ENCODE results near the gene FGF14.

The FGF14 gene

DNA sequence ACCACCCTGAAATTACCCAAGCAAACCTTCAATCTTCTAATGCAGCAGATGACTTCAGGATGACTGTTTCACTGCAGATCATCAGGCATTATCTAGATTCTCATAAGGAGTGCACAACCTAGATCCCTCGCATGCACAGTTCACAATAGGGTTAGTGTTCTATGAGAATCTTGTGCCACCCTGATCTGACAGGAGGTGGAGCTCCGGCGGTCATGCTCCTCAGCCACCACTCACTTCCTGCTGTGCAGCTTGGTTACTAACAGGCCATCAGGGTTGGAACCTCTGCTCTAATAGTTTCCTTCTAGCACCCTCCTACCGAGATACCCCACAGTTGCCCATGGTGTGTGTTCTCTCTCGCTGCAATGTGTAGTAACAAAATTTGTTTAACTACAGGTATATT is 442.8 kb downstream of the FGF14 start:
- Histone ChIP-seq H3K36me3 (replicated peaks in 1 of 2; ENCODE audit: control insufficient read depth in 2 of 2, insufficient read depth in 2 of 2, low read length in 2 of 2) (no peaks in the 10 kb centered on the region), H3K14ac (ENCODE audit: low read length) (no peak overlapping the region), H4K8ac (ENCODE audit: low read depth, low read length) (no peak overlapping the region), H3K18ac (ENCODE audit: low read length) (no peak overlapping the region), H3K79me1 (ENCODE audit: low read depth, low read length) (no peaks in the 10 kb centered on the region), H2AFZ (ENCODE audit: low read length) (no peak overlapping the region), H2BK15ac (ENCODE audit: low read length) (no peak overlapping the region), H2BK5ac (ENCODE audit: low read length) (no peak overlapping the region), H3K4ac (ENCODE audit: low read length) (no peak overlapping the region), H2BK12ac (ENCODE audit: low read length) (no peak overlapping the region), H4K91ac (ENCODE audit: low read depth, low read length, poor library complexity) (no peak overlapping the region), H3K4me3 (ENCODE audit: low read length in 2 of 2) (no peak overlapping the region), H3K4me2 (ENCODE audit: insufficient read depth, low read length, poor library complexity, severe bottlenecking) (no peak overlapping the region), H2BK120ac (ENCODE audit: low read depth, low read length) (no peak overlapping the region), H3K4me1 (ENCODE audit: control insufficient read depth in 2 of 2, insufficient read depth in 1 of 2, low read depth in 1 of 2, low read length in 2 of 2) (no peaks in the 10 kb centered on the region), H3K23ac (ENCODE audit: low read depth, low read length, poor library complexity) (no peak overlapping the region), H3K9ac (ENCODE audit: low read depth, low read length, poor library complexity) (no peak overlapping the region), H3K27me3 (ENCODE audit: control insufficient read depth in 3 of 3, insufficient read depth in 3 of 3, low read depth in 1 of 3, low read length in 3 of 3) (no peaks in the 10 kb centered on the region), H2AK5ac (ENCODE audit: low read depth, low read length) (no peak overlapping the region), H3K9me3 (replicated peaks in 1 of 2; ENCODE audit: control insufficient read depth in 2 of 2, insufficient read depth in 1 of 2, low read depth in 1 of 2, low read length in 2 of 2) (peaks cover 0 to 2% of the 10 kb centered on the region in 2 donors), H3K27ac (replicated peaks; ENCODE audit: low read length) (no peak overlapping the region)
- no CpG with 5 or more reads among the region's 5 CpGs for WGBS, 2 donors (ENCODE audit: extremely low coverage in 2 of 2, insufficient read length in 2 of 2, insufficient replicate concordance in 1 of 2)
- no peak for DNase-seq (ENCODE audit: low spot score)

DNA sequence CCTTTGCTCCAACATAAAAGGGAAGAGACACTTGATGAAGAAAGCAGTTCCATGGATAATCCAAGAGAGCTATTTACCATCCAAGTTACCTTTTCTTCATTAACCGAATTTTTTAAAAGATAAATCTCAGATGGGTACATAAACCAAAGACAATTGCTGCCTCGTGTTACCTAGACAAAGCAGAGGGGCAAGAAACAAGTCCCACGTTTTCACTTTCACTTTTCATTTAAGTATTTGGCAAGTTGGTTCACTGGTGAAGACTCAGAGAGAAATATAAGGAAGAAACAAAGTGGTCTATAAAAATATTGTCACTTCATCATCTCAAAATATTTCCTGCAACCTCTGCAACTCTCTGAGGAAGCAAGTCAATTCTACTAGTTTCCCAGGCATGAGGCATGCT is 446.1 kb downstream of the FGF14 start:
- H3K4me1 ChIP-seq (ENCODE audit: control insufficient read depth in 2 of 2, insufficient read depth in 1 of 2, low read depth in 1 of 2, low read length in 2 of 2), result no peaks in the 10 kb centered on the region
- no peak overlapping the region for H2BK5ac ChIP-seq (ENCODE audit: low read length)
- no peaks in the 10 kb centered on the region for H3K79me1 ChIP-seq (ENCODE audit: low read depth, low read length)
- no peaks in the 10 kb centered on the region for H3K27me3 ChIP-seq (ENCODE audit: control insufficient read depth in 3 of 3, insufficient read depth in 3 of 3, low read depth in 1 of 3, low read length in 3 of 3)
- no peak overlapping the region for H4K8ac ChIP-seq (ENCODE audit: low read depth, low read length)
- no peaks in the 10 kb centered on the region for H3K36me3 ChIP-seq (replicated peaks in 1 of 2; ENCODE audit: control insufficient read depth in 2 of 2, insufficient read depth in 2 of 2, low read length in 2 of 2)
- H2AK5ac ChIP-seq (ENCODE audit: low read depth, low read length), result no peak overlapping the region
- no peak overlapping the region for H3K14ac ChIP-seq (ENCODE audit: low read length)
- H2BK15ac ChIP-seq (ENCODE audit: low read length), result no peak overlapping the region
- no CpG with 5 or more reads among the region's 3 CpGs for WGBS, 2 donors (ENCODE audit: extremely low coverage in 2 of 2, insufficient read length in 2 of 2, insufficient replicate concordance in 1 of 2)
- H3K23ac ChIP-seq (ENCODE audit: low read depth, low read length, poor library complexity), result no peak overlapping the region
- DNase-seq (ENCODE audit: low spot score), result no peak
- no peak overlapping the region for H3K18ac ChIP-seq (ENCODE audit: low read length)
- H3K9ac ChIP-seq (ENCODE audit: low read depth, low read length, poor library complexity), result no peak overlapping the region
- no peak overlapping the region for H3K27ac ChIP-seq (replicated peaks; ENCODE audit: low read length)
- H2BK12ac ChIP-seq (ENCODE audit: low read length), result no peak overlapping the region
- no peak overlapping the region for H3K4ac ChIP-seq (ENCODE audit: low read length)
- no peak overlapping the region for H4K91ac ChIP-seq (ENCODE audit: low read depth, low read length, poor library complexity)
- H3K9me3 ChIP-seq (replicated peaks in 1 of 2; ENCODE audit: control insufficient read depth in 2 of 2, insufficient read depth in 1 of 2, low read depth in 1 of 2, low read length in 2 of 2), result no peaks in the 10 kb centered on the region
- no peak overlapping the region for H2BK120ac ChIP-seq (ENCODE audit: low read depth, low read length)
- H2AFZ ChIP-seq (ENCODE audit: low read length), result no peak overlapping the region
- H3K4me3 ChIP-seq (ENCODE audit: low read length in 2 of 2), result no peak overlapping the region
- no peak overlapping the region for H3K4me2 ChIP-seq (ENCODE audit: insufficient read depth, low read length, poor library complexity, severe bottlenecking)

DNA sequence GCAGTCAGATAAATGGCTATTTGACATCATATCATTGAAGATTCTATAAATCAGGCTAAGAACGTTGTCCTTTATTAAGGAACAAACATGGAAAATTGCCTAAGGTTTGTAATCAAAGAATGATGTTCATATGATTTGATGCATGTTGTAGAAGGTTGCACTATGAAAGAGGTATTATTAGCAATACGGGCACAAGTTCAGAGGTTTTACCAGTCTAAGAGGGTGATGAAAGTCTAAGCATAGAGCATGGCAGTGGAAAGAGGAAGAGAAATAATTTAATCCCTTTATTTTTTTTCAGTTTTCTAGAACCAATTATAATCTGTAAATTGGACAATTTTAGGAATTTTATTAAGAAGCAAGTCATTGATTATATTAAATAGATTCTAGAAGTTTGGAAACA is 450.7 kb downstream of the FGF14 start:
- no peak overlapping the region for H2BK15ac ChIP-seq (ENCODE audit: low read length)
- no peaks in the 10 kb centered on the region for H3K79me1 ChIP-seq (ENCODE audit: low read depth, low read length)
- H2AK5ac ChIP-seq (ENCODE audit: low read depth, low read length), result no peak overlapping the region
- H2BK5ac ChIP-seq (ENCODE audit: low read length), result no peak overlapping the region
- H4K91ac ChIP-seq (ENCODE audit: low read depth, low read length, poor library complexity), result no peak overlapping the region
- H3K14ac ChIP-seq (ENCODE audit: low read length), result no peak overlapping the region
- no peak overlapping the region for H3K4me2 ChIP-seq (ENCODE audit: insufficient read depth, low read length, poor library complexity, severe bottlenecking)
- H2BK120ac ChIP-seq (ENCODE audit: low read depth, low read length), result no peak overlapping the region
- DNase-seq (ENCODE audit: low spot score), result no peak
- H3K9ac ChIP-seq (ENCODE audit: low read depth, low read length, poor library complexity), result no peak overlapping the region
- no peak overlapping the region for H3K4me3 ChIP-seq (ENCODE audit: low read length in 2 of 2)
- no peak overlapping the region for H4K8ac ChIP-seq (ENCODE audit: low read depth, low read length)
- no peak overlapping the region for H2BK12ac ChIP-seq (ENCODE audit: low read length)
- H3K18ac ChIP-seq (ENCODE audit: low read length), result no peak overlapping the region
- H3K27me3 ChIP-seq (ENCODE audit: control insufficient read depth in 3 of 3, insufficient read depth in 3 of 3, low read depth in 1 of 3, low read length in 3 of 3), result no peaks in the 10 kb centered on the region
- H3K23ac ChIP-seq (ENCODE audit: low read depth, low read length, poor library complexity), result no peak overlapping the region
- H3K4ac ChIP-seq (ENCODE audit: low read length), result no peak overlapping the region
- no peak overlapping the region for H3K27ac ChIP-seq (replicated peaks; ENCODE audit: low read length)
- H3K9me3 ChIP-seq (replicated peaks in 1 of 2; ENCODE audit: control insufficient read depth in 2 of 2, insufficient read depth in 1 of 2, low read depth in 1 of 2, low read length in 2 of 2), result no peaks in the 10 kb centered on the region
- no peaks in the 10 kb centered on the region for H3K4me1 ChIP-seq (ENCODE audit: control insufficient read depth in 2 of 2, insufficient read depth in 1 of 2, low read depth in 1 of 2, low read length in 2 of 2)
- no peaks in the 10 kb centered on the region for H3K36me3 ChIP-seq (replicated peaks in 1 of 2; ENCODE audit: control insufficient read depth in 2 of 2, insufficient read depth in 2 of 2, low read length in 2 of 2)
- H2AFZ ChIP-seq (ENCODE audit: low read length), result no peak overlapping the region
- WGBS, 2 donors (ENCODE audit: extremely low coverage in 2 of 2, insufficient read length in 2 of 2, insufficient replicate concordance in 1 of 2), result no CpG with 5 or more reads among the region's 2 CpGs

DNA sequence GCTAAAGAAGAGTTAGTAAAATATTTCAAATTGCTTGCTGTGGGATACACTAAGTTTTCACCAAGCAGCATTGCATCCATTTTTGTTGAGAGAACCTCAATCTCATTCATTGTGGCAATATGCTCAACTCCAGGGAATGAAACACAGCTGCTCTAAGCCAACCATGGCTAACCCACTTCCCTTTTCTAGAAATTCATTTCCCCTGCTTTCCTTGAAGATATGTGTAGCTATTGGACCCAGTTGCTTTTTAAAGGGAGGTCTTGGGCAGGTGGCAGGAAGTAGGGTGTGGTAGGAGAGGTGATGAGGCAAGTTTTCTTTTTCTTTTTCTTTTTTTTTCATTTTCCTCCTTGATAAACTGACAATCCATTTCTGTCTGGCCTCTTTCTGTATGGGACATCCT is 452.2 kb downstream of the FGF14 start:
- Histone ChIP-seq H3K4me3 (ENCODE audit: low read length in 2 of 2) (no peak overlapping the region), H4K8ac (ENCODE audit: low read depth, low read length) (no peak overlapping the region), H2AK5ac (ENCODE audit: low read depth, low read length) (no peak overlapping the region), H3K79me1 (ENCODE audit: low read depth, low read length) (no peaks in the 10 kb centered on the region), H4K91ac (ENCODE audit: low read depth, low read length, poor library complexity) (no peak overlapping the region), H2AFZ (ENCODE audit: low read length) (no peak overlapping the region), H3K4me2 (ENCODE audit: insufficient read depth, low read length, poor library complexity, severe bottlenecking) (no peak overlapping the region), H3K4me1 (ENCODE audit: control insufficient read depth in 2 of 2, insufficient read depth in 1 of 2, low read depth in 1 of 2, low read length in 2 of 2) (no peaks in the 10 kb centered on the region), H2BK5ac (ENCODE audit: low read length) (no peak overlapping the region), H3K36me3 (replicated peaks in 1 of 2; ENCODE audit: control insufficient read depth in 2 of 2, insufficient read depth in 2 of 2, low read length in 2 of 2) (no peaks in the 10 kb centered on the region), H3K27ac (replicated peaks; ENCODE audit: low read length) (no peak overlapping the region), H3K9me3 (replicated peaks in 1 of 2; ENCODE audit: control insufficient read depth in 2 of 2, insufficient read depth in 1 of 2, low read depth in 1 of 2, low read length in 2 of 2) (no peaks in the 10 kb centered on the region), H3K27me3 (ENCODE audit: control insufficient read depth in 3 of 3, insufficient read depth in 3 of 3, low read depth in 1 of 3, low read length in 3 of 3) (no peaks in the 10 kb centered on the region), H3K23ac (ENCODE audit: low read depth, low read length, poor library complexity) (no peak overlapping the region), H2BK15ac (ENCODE audit: low read length) (no peak overlapping the region), H3K4ac (ENCODE audit: low read length) (no peak overlapping the region), H3K9ac (ENCODE audit: low read depth, low read length, poor library complexity) (no peak overlapping the region), H2BK12ac (ENCODE audit: low read length) (no peak overlapping the region), H3K14ac (ENCODE audit: low read length) (no peak overlapping the region), H2BK120ac (ENCODE audit: low read depth, low read length) (no peak overlapping the region), H3K18ac (ENCODE audit: low read length) (no peak overlapping the region)
- no peak for DNase-seq (ENCODE audit: low spot score)

Measured in neuronal stem cell (in vitro differentiated cells).